Measurements from ENCODE around the gene CLTC. TPM values are rescaled to one million over a fixed set of nuclear protein-coding genes. Genes with fewer than 3 reads are reported as not detected.

Gene CLTC
- polyA plus RNA-seq, 1 of the 3 experiments (the other 2 are of a cell fraction) = 160 TPM

- no peak overlapping the region for H2AFZ ChIP-seq (ENCODE audit: low read depth)
- peaks cover 11% of the 10 kb centered on the region for H3F3A ChIP-seq (replicated peaks; ENCODE audit: insufficient read depth)
- H3K27ac ChIP-seq (ENCODE audit: low read depth in 2 of 2, low read length in 1 of 2) = peak overlapping the region; percentile 98 to 99
- peaks cover 16 to 28% of the 10 kb centered on the region in 2 experiments for H3K36me3 ChIP-seq (replicated peaks in 1 of 2; ENCODE audit: control insufficient read depth in 1 of 2, insufficient read depth in 2 of 2, low read length in 1 of 2)
- 1% methylated on average over 14 of the region's 14 CpGs for WGBS (ENCODE audit: low lambda C conversion rate)
- peak; percentile 59 for DNase-seq
- no peaks in the 10 kb centered on the region for H3K9me3 ChIP-seq
- H3K79me2 ChIP-seq (ENCODE audit: insufficient read depth) = peaks cover 87% of the 10 kb centered on the region
- peaks cover 24 to 28% of the 10 kb centered on the region in 2 experiments; a peak in 3 of 4 replicates for H3K4me1 ChIP-seq (ENCODE audit: control insufficient read depth in 1 of 2, insufficient read depth in 2 of 2, low read depth in 1 of 2, low read length in 1 of 2)
- H4K20me1 ChIP-seq (ENCODE audit: insufficient read depth) = peaks cover 51% of the 10 kb centered on the region
- H3K4me3 ChIP-seq (ENCODE audit: low read depth in 2 of 2, low read length in 1 of 2) = peak overlapping the region; percentile 94 to 97
- no peaks in the 10 kb centered on the region for H3K27me3 ChIP-seq (ENCODE audit: insufficient read depth)
- peak overlapping the region; percentile 99 for H3K9ac ChIP-seq
- POLR2A ChIA-PET = interaction anchor here (0.6 to 2.4 kb wide), 6 partner anchors 13 to 94 kb away, joined by 3 to 13 read pairs (median 6); partner anchors contain the start of genes PTRH2 and VMP1
- H3K9me2 ChIP-seq = no peaks in the 10 kb centered on the region
- CTCF ChIA-PET = interaction anchor here (0.7 to 2.0 kb wide), 6 partner anchors 40 to 1102 kb away, joined by 3 to 7 read pairs (median 4); no protein-coding TSS in a partner anchor
- H3K4me2 ChIP-seq = peak overlapping the region; percentile 92
- TF ChIP-seq CTCF (IDR thresholded peaks at IDR 0.05) (no peak), REST (IDR thresholded peaks at IDR 0.05; ENCODE audit: low read depth, low read length) (no peak), SIN3A (IDR thresholded peaks at IDR 0.05; ENCODE audit: borderline replicate concordance, low read depth, low read length) (no peak), CHD2 (IDR thresholded peaks at IDR 0.05; ENCODE audit: low read length, partially characterized antibody) (no peak), MXI1 (IDR thresholded peaks at IDR 0.05; ENCODE audit: low read depth, low read length) (peak; percentile 59; the same call in 1 of the 2 replicates), FOXM1 (IDR thresholded peaks at IDR 0.05; ENCODE audit: low read depth) (no peak), YY1 (IDR thresholded peaks at IDR 0.05; ENCODE audit: low read depth) (no peak), SMC3 (IDR thresholded peaks at IDR 0.05; ENCODE audit: low read depth, low read length) (no peak), RXRA (IDR thresholded peaks at IDR 0.05; ENCODE audit: borderline replicate concordance, low read depth) (no peak), MEF2A (IDR thresholded peaks at IDR 0.05; ENCODE audit: borderline replicate concordance, low read depth) (no peak), NFIC (IDR thresholded peaks at IDR 0.05; ENCODE audit: borderline replicate concordance) (peak; percentile 81), JUND (IDR thresholded peaks at IDR 0.05) (no peak), FOSL2 (IDR thresholded peaks at IDR 0.05; ENCODE audit: borderline replicate concordance, low read depth) (no peak), IRF3 (IDR thresholded peaks at IDR 0.05; ENCODE audit: low read depth, low read length) (no peak), TAF1 (IDR thresholded peaks at IDR 0.05; ENCODE audit: borderline replicate concordance, low read depth, low read length) (no peak; the same call in 1 of the 2 replicates), GATA2 (CRISPR knock-in tag; IDR thresholded peaks at IDR 0.05) (0 out of 2 replicates have a peak, but pooled peaks have one; percentile 13), TEAD4 (IDR thresholded peaks at IDR 0.05; ENCODE audit: borderline replicate concordance, insufficient read depth) (no peak), ZBTB33 (IDR thresholded peaks at IDR 0.05; ENCODE audit: borderline replicate concordance, low read depth) (no peak), RAD21 (IDR thresholded peaks at IDR 0.05; ENCODE audit: low read length) (no peak), EP300 (IDR thresholded peaks at IDR 0.05; ENCODE audit: borderline replicate concordance in 1 of 2, low read depth in 1 of 2, low read length in 1 of 2) (no peak), RFX5 (IDR thresholded peaks at IDR 0.05; ENCODE audit: low read length) (no peak), NRF1 (IDR thresholded peaks at IDR 0.05; ENCODE audit: low read depth, low read length) (no peak), RCOR1 (IDR thresholded peaks at IDR 0.05; ENCODE audit: low read length) (no peak)
Measured at GRCh38 chr17:59620518-59621259, 994 bp downstream of the CLTC start.

Data from SK-N-SH (cell line).